Neutrophil (primary cell): ENCODE results near the gene CNTN4.

ENCODE experiments used
- H3K27ac ChIP-seq: fragments of 200-600 bp; sonication (generic); 2 replicates; pipeline ENCODE4 v1.5.1; 2016; ENCODE audit warnings: mild to moderate bottlenecking, moderate library complexity
- H3K27me3 ChIP-seq: fragments of 200-600 bp; sonication (generic); 2 replicates; pipeline ENCODE4 v1.6.0; 2016; ENCODE audit warnings: mild to moderate bottlenecking
- H3K36me3 ChIP-seq: fragments of 200-600 bp; sonication (generic); 2 replicates; pipeline ENCODE4 v1.5.1; 2017
- H3K4me1 ChIP-seq, 2 experiments: fragments of 200-600 bp in 1 of 2; sonication (generic) in 1 of 2; 1 replicate in 1 of 2; 2 replicates in 1 of 2; pipeline versions ENCODE4 v1.5.1 to v1.6.1; 2013 to 2016; ENCODE audit warnings: low read depth in 1 of 2, low read length in 1 of 2, mild to moderate bottlenecking in 1 of 2, moderate library complexity in 1 of 2; ENCODE audit not compliant: control insufficient read depth in 1 of 2, insufficient read depth in 1 of 2
- H3K4me3 ChIP-seq, 2 experiments: fragments of 200-600 bp in 1 of 2; sonication (generic) in 1 of 2; 1 replicate in 1 of 2; 2 replicates in 1 of 2; pipeline ENCODE4 v1.5.1; 2013 to 2016; ENCODE audit warnings: low read depth in 1 of 2, low read length in 1 of 2, mild to moderate bottlenecking in 1 of 2, moderate library complexity in 1 of 2
- H3K9me3 ChIP-seq: fragments of 200-600 bp; sonication (generic); 2 replicates; pipeline ENCODE4 v1.5.1; 2016
- CTCF ChIP-seq: fragments of 200-600 bp; sonication (generic); IDR thresholded peaks from 2 replicates; pipeline ENCODE4 v1.5.1; 2016; ENCODE audit warnings: antibody characterized with exemption

CNTN4 gene

GRCh38 chr3:3065876-3066275, 967.2 kb downstream of the CNTN4 start:
- H3K9me3 ChIP-seq: no peaks in the 10 kb centered on the region
- no peak for TF ChIP-seq CTCF
- no peak overlapping the region for H3K27ac ChIP-seq

DNA sequence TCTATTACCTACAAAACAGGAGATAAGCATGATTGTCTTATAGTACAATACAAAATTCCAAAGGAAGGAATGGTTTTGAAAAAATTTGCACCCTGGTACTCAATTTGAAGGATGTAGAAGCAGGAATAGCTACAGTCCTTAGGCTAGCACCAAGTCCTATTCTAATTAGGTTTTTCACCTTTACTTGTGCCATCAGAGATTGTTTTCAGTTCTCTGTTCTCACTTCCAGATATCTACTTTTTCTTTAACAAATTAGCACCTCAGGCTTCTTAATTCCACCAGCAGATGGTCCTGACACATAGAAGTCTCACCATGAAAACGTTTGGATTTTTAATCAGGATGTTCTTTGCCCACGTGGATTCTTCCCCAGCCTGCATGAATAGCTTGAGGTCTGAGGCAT, 967.7 kb downstream of the CNTN4 start:
- H3K4me1 ChIP-seq: no peaks in the 10 kb centered on the region
- no peaks in the 10 kb centered on the region for H3K9me3 ChIP-seq
- H3K27me3 ChIP-seq: no peaks in the 10 kb centered on the region
- H3K36me3 ChIP-seq: no peaks in the 10 kb centered on the region
- H3K27ac ChIP-seq: no peak overlapping the region
- TF ChIP-seq CTCF: no peak
- H3K4me3 ChIP-seq: no peak overlapping the region

More at GRCh38 chr3:3065876-3066275, 967.2 kb downstream of the CNTN4 start:
- Histone ChIP-seq H3K27me3 (no peaks in the 10 kb centered on the region), H3K4me3 (no peak overlapping the region), H3K36me3 (no peaks in the 10 kb centered on the region), H3K4me1 (no peaks in the 10 kb centered on the region)

GRCh38 chr3:3066910-3067309, 968.2 kb downstream of the CNTN4 start:
- no peaks in the 10 kb centered on the region for H3K4me1 ChIP-seq
- H3K9me3 ChIP-seq: no peaks in the 10 kb centered on the region
- no peak overlapping the region for H3K4me3 ChIP-seq
- H3K27me3 ChIP-seq: no peaks in the 10 kb centered on the region
- H3K27ac ChIP-seq: no peak overlapping the region
- no peaks in the 10 kb centered on the region for H3K36me3 ChIP-seq
- no peak for TF ChIP-seq CTCF

DNA sequence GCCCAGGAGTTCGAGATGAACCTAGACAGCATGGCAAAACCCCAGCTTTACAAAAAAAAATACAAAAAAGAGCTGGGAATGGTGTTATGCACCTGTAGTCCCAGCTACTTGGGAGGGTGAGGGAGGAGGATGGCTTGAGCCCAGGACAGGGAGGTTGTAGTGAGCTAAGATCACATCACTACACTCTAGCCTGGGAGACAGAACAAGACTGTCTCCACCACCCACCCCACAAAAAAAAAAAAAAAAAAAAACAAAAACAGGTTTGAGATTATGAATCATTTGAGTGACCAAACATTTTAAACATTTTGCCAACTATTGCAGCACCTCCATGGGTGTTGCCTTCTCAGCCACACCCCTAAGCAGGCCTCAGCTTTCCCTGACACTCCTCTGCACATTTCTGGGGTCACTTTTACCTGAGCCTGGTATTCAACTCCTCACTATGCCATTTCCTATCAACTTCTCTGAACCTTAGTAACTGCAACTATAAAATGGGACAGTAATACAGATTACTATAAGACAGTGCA, 969.8 kb downstream of the CNTN4 start:
- Histone ChIP-seq H3K4me1 (no peaks in the 10 kb centered on the region), H3K27ac (no peak overlapping the region), H3K36me3 (no peaks in the 10 kb centered on the region), H3K4me3 (no peak overlapping the region), H3K27me3 (no peaks in the 10 kb centered on the region), H3K9me3 (no peaks in the 10 kb centered on the region)
- TF ChIP-seq CTCF: no peak

GRCh38 chr3:3069723-3070122, 971.1 kb downstream of the CNTN4 start:
- Histone ChIP-seq H3K9me3 (no peaks in the 10 kb centered on the region), H3K4me3 (no peak overlapping the region), H3K36me3 (no peaks in the 10 kb centered on the region), H3K4me1 (no peaks in the 10 kb centered on the region), H3K27ac (no peak overlapping the region), H3K27me3 (no peaks in the 10 kb centered on the region)
- no peak for TF ChIP-seq CTCF

GRCh38 chr3:3071136-3071535, 972.5 kb downstream of the CNTN4 start:
- H3K4me1 ChIP-seq: no peaks in the 10 kb centered on the region
- H3K9me3 ChIP-seq: no peaks in the 10 kb centered on the region
- no peak overlapping the region for H3K4me3 ChIP-seq
- H3K27me3 ChIP-seq: no peaks in the 10 kb centered on the region
- no peaks in the 10 kb centered on the region for H3K36me3 ChIP-seq
- no peak overlapping the region for H3K27ac ChIP-seq
- TF ChIP-seq CTCF: no peak
